ENCODE results near the gene TMEM11.

The TMEM11 gene

GRCh38 chr17:21189361-21189760 is 24.6 kb downstream of the TMEM11 start:
- no peak for DNase-seq (ENCODE audit: low read depth)
- TF ChIP-seq CTCF (IDR thresholded peaks at IDR 0.05; ENCODE audit: control insufficient read depth, insufficient read depth, low read depth, low read length, missing control alignments): no peak
- H3K4me3 ChIP-seq (ENCODE audit: control insufficient read depth, low read depth, low read length): no peak overlapping the region

- no peak for DNase-seq (ENCODE audit: low read depth)
- no peak overlapping the region for H3K4me3 ChIP-seq (ENCODE audit: control insufficient read depth, low read depth, low read length)
- TF ChIP-seq CTCF (IDR thresholded peaks at IDR 0.05; ENCODE audit: control insufficient read depth, insufficient read depth, low read depth, low read length, missing control alignments): no peak
Observed at GRCh38 chr17:21186399-21187187, 27.4 kb downstream of the TMEM11 start.

GRCh38 chr17:21185061-21185460 is 28.9 kb downstream of the TMEM11 start:
- H3K4me3 ChIP-seq (ENCODE audit: control insufficient read depth, low read depth, low read length): no peak overlapping the region
- DNase-seq (ENCODE audit: low read depth): no peak
- TF ChIP-seq CTCF (IDR thresholded peaks at IDR 0.05; ENCODE audit: control insufficient read depth, insufficient read depth, low read depth, low read length, missing control alignments): no peak

- DNase-seq (ENCODE audit: low read depth): no peak
- no peak overlapping the region for H3K4me3 ChIP-seq (ENCODE audit: control insufficient read depth, low read depth, low read length)
- no peak for TF ChIP-seq CTCF (IDR thresholded peaks at IDR 0.05; ENCODE audit: control insufficient read depth, insufficient read depth, low read depth, low read length, missing control alignments)
Observed at GRCh38 chr17:21184570-21184969, 29.4 kb downstream of the TMEM11 start.

GRCh38 chr17:21183468-21183867 is 30.5 kb downstream of the TMEM11 start:
- TF ChIP-seq CTCF (IDR thresholded peaks at IDR 0.05; ENCODE audit: control insufficient read depth, insufficient read depth, low read depth, low read length, missing control alignments): no peak
- no peak overlapping the region for H3K4me3 ChIP-seq (ENCODE audit: control insufficient read depth, low read depth, low read length)
- no peak for DNase-seq (ENCODE audit: low read depth)

- TF ChIP-seq CTCF (IDR thresholded peaks at IDR 0.05; ENCODE audit: control insufficient read depth, insufficient read depth, low read depth, low read length, missing control alignments): no peak
- DNase-seq (ENCODE audit: low read depth): no peak
- H3K4me3 ChIP-seq (ENCODE audit: control insufficient read depth, low read depth, low read length): no peak overlapping the region
Observed at GRCh38 chr17:21177854-21178600, 35.9 kb downstream of the TMEM11 start.
